ENCODE results near the gene NAV3.

Gene NAV3

DNA sequence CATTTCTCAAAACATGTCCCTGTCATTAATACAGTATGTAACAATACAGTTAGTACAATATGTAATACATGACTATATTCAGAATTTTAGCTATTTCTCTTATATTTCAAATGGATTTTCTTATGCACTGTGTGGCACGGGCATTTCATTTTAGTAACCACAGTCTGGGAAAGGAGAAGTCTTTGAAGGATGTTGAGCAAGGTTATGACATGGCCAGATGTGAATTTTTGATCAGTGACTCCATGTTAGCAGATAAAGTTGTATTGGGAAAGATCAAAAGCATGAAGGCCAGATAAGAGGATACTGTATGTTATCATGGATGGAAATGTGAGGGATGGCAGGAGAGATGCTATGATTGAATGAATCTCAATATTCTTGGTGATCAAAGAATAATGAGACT is 285.2 kb downstream of the NAV3 start:
- Mint-ChIP-seq H3K27me3 (no peaks in the 10 kb centered on the region), H3K9me3 (peaks cover 14% of the 10 kb centered on the region), H3K4me1 (ENCODE audit: low read depth) (no peaks in the 10 kb centered on the region), H3K4me3 (no peak overlapping the region), H3K27ac (no peak overlapping the region), H3K36me3 (ENCODE audit: low read depth) (no peaks in the 10 kb centered on the region)

DNA sequence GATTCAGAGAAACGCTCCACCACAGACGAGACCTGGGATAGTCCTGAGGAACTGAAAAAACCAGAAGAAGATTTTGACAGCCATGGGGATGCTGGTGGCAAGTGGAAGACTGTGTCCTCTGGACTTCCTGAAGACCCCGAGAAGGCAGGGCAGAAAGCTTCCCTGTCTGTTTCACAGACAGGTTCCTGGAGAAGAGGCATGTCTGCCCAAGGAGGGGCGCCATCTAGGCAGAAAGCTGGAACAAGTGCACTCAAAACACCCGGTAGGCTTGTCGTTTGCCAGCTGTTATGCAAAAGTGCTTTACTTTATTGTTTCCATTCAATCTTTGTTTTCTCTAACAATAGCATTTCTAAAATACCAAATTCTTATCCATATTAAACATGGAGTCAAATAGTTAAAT is 287.3 kb downstream of the NAV3 start:
- H3K4me1 Mint-ChIP-seq (ENCODE audit: low read depth), result no peaks in the 10 kb centered on the region
- no peaks in the 10 kb centered on the region for H3K36me3 Mint-ChIP-seq (ENCODE audit: low read depth)
- no peaks in the 10 kb centered on the region for H3K27me3 Mint-ChIP-seq
- peaks cover 10% of the 10 kb centered on the region for H3K9me3 Mint-ChIP-seq
- H3K4me3 Mint-ChIP-seq, result no peak overlapping the region
- H3K27ac Mint-ChIP-seq, result no peak overlapping the region

DNA sequence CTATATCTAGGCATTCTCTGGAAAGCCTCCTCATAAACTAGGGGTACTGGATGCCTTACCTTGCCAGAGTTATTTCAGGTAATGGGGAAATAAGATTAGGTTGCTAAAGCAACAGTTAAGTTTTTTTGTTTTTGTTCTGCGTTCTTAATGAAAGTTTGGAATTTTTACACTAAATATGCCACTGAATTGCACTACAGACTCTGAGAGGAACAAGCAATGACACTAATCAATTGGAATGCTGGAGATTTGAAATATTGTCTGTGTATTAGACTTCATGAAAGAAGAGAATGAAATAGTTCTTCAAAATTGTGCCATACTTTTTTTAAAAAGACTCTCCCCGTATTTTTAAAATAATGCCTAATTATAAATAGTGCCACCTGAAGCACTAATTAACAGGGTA is 287.8 kb downstream of the NAV3 start:
- Mint-ChIP-seq H3K27ac (no peak overlapping the region), H3K4me1 (ENCODE audit: low read depth) (no peaks in the 10 kb centered on the region), H3K4me3 (no peak overlapping the region), H3K36me3 (ENCODE audit: low read depth) (no peaks in the 10 kb centered on the region), H3K9me3 (peaks cover 10% of the 10 kb centered on the region), H3K27me3 (no peaks in the 10 kb centered on the region)

DNA sequence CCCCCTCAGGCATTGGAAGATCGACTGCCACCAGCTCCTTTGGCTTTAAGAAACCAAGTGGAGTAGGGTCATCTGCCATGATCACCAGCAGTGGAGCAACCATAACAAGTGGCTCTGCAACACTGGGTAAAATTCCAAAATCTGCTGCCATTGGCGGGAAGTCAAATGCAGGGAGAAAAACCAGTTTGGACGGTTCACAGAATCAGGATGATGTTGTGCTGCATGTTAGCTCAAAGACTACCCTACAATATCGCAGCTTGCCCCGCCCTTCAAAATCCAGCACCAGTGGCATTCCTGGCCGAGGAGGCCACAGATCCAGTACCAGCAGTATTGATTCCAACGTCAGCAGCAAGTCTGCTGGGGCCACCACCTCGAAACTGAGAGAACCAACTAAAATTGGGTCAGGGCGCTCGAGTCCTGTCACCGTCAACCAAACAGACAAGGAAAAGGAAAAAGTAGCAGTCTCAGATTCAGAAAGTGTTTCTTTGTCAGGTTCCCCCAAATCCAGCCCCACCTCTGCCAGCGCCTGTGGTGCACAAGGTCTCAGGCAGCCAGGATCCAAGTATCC is 288.7 kb downstream of the NAV3 start:
- H3K36me3 Mint-ChIP-seq (ENCODE audit: low read depth), result no peaks in the 10 kb centered on the region
- H3K9me3 Mint-ChIP-seq, result peaks cover 1% of the 10 kb centered on the region
- no peak overlapping the region for H3K4me3 Mint-ChIP-seq
- no peak overlapping the region for H3K27ac Mint-ChIP-seq
- no peaks in the 10 kb centered on the region for H3K4me1 Mint-ChIP-seq (ENCODE audit: low read depth)
- no peaks in the 10 kb centered on the region for H3K27me3 Mint-ChIP-seq

DNA sequence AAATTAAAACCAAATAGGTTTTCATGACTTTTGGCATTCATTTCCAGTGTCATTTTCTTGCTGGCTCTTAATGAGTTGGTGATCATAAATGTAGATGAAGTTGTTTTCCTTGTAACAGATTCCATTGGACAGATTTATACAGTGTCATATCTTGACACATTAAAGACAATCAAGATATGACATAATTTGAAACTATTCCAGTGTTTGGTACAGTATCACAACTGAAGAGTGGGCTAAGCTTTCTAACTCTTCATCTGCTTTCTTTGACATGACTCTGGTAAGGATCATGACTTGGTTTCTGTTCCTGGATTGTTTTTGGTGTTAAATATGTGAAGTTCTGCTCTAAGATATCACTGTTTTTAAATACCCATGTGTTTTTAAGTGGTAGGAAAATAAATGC is 289.6 kb downstream of the NAV3 start:
- Mint-ChIP-seq H3K4me3 (no peak overlapping the region), H3K4me1 (ENCODE audit: low read depth) (no peaks in the 10 kb centered on the region), H3K27ac (no peak overlapping the region), H3K27me3 (no peaks in the 10 kb centered on the region), H3K9me3 (no peaks in the 10 kb centered on the region), H3K36me3 (ENCODE audit: low read depth) (no peaks in the 10 kb centered on the region)

DNA sequence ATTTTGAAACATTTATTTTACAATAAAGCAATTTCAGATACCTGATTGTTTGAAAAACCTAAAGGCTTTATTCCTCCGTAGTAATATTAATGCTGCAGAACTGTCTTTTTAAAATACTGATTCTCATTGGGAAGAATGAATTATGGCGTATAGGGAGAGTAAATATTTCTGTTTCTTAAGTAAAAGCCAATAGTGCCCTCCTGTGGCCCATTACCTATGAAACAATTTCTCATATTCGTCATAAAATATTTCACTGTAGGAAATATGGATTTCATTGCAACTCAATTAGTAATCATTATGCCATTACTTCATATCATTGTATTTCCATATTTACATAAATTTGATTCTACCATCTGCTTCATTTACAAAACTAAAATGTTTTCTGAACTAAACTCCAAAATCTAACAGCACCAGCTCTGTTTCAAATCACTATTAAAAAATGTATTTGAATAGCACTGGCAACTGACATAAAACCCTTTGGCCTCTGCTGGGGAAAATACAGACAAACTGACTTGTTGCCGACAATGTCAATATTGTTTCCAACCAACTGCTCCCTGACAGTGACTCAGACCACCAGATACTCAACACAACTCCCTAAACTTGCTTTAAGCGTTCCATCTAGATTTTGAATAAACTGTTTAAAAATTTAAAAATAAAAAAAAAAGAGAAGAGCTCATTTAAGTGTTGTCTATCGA is 290.3 kb downstream of the NAV3 start:
- Mint-ChIP-seq H3K27me3 (no peaks in the 10 kb centered on the region), H3K27ac (no peak overlapping the region), H3K4me3 (no peak overlapping the region), H3K4me1 (ENCODE audit: low read depth) (no peaks in the 10 kb centered on the region), H3K36me3 (ENCODE audit: low read depth) (no peaks in the 10 kb centered on the region), H3K9me3 (no peaks in the 10 kb centered on the region)

DNA sequence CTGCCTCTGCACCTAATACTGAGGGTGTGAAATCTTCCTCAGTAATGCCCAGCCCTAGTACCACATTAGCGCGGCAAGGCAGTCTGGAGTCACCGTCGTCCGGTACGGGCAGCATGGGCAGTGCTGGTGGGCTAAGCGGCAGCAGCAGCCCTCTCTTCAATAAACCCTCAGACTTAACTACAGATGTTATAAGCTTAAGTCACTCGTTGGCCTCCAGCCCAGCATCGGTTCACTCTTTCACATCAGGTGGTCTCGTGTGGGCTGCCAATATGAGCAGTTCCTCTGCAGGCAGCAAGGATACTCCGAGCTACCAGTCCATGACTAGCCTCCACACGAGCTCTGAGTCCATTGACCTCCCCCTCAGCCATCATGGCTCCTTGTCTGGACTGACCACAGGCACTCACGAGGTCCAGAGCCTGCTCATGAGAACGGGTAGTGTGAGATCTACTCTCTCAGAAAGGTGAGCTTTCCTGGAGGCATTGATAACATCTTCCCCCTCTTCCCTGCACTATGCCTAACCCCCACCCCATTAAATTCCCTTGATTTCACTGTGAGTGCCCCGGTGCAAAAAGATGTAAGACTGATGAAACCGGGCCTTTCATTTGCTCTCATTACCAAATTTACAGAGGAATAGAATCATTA is 291.4 kb downstream of the NAV3 start:
- Mint-ChIP-seq H3K4me3 (no peak overlapping the region), H3K4me1 (ENCODE audit: low read depth) (no peaks in the 10 kb centered on the region), H3K27me3 (no peaks in the 10 kb centered on the region), H3K9me3 (no peaks in the 10 kb centered on the region), H3K36me3 (ENCODE audit: low read depth) (no peaks in the 10 kb centered on the region), H3K27ac (no peak overlapping the region)

DNA sequence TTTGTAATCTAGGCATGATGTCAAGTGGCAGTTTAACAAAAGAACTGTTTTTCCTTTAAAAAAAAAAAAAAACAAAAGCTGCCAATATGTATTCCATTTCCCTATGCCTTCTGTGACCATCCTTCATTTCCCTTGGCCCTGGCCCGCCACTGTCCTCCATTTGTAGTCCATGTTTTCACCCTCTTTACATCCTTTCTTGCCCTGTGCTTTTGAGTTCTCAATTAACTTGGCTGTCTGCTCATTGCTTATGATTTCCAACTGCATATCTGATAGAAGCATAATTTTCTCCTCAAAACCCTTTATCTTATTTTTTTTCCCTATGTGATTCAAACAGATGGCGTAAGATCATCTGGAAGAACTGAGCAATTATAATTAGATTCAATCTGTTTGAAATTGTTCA is 297.5 kb downstream of the NAV3 start:
- no peaks in the 10 kb centered on the region for H3K36me3 Mint-ChIP-seq (ENCODE audit: low read depth)
- H3K4me3 Mint-ChIP-seq, result no peak overlapping the region
- peaks cover 13% of the 10 kb centered on the region for H3K9me3 Mint-ChIP-seq
- no peaks in the 10 kb centered on the region for H3K4me1 Mint-ChIP-seq (ENCODE audit: low read depth)
- H3K27ac Mint-ChIP-seq, result no peak overlapping the region
- H3K27me3 Mint-ChIP-seq, result no peaks in the 10 kb centered on the region

DNA sequence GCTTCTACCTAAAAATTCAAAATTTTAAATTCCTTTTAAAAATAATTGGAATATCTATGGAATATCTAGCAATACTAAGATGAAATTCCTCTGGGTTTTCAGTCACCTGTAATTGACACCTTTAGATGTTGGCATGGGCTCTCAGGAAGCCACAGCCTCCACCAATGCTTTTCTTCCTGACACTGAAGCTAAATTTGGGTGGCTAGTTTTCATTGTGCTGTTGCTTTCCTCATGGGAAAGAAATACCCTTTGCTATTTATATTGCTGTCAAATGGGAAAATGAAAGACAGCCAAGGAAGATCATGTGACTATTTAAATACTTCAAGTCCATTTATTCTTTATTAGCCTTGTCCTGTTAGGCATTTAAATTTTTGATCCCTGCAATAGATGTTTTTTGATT is 313.0 kb downstream of the NAV3 start:
- Mint-ChIP-seq H3K4me3 (no peak overlapping the region), H3K36me3 (ENCODE audit: low read depth) (no peaks in the 10 kb centered on the region), H3K9me3 (no peaks in the 10 kb centered on the region), H3K27ac (no peak overlapping the region), H3K4me1 (ENCODE audit: low read depth) (no peaks in the 10 kb centered on the region), H3K27me3 (no peaks in the 10 kb centered on the region)

DNA sequence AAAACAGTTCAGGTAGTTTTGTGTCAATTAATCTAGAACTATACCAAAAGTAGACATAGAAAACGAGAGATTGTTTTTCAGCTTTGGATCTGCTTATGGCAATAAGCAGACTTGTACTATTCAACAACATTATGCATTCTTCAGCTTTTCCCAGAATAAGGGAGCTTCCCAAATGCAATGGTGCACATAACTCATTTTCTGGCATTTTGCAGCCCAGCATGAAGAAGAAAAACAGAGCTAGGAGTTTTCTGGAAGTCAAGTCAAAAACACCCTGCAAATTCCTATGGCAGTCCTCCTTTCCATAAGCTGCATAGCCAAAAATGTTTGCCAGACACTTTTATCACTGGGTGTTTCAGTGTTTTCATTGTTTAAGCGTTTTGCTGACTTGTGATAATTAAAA is 314.7 kb downstream of the NAV3 start:
- Mint-ChIP-seq H3K4me1 (ENCODE audit: low read depth) (no peaks in the 10 kb centered on the region), H3K27ac (no peak overlapping the region), H3K4me3 (no peak overlapping the region), H3K27me3 (no peaks in the 10 kb centered on the region), H3K9me3 (no peaks in the 10 kb centered on the region), H3K36me3 (ENCODE audit: low read depth) (no peaks in the 10 kb centered on the region)

DNA sequence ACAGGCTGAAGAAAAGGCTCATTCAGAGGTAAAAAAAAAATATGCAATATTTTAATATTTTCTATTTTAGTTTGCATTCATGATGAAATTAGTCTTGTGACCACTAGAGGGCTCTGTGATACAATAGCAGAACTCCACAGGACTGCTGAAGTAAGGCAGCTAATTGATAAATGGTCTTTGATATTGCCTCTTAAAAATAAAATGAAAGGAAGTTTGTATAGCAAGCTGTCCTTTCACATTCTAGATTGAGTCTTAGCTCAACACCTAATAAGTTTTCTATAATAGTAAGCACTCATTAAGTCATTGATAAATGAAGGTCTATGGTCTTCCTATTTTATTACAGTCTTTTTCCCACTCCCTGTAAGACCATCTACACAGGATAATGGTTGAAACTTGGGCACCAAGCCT is 315.7 kb downstream of the NAV3 start:
- no peaks in the 10 kb centered on the region for H3K27me3 Mint-ChIP-seq
- no peaks in the 10 kb centered on the region for H3K9me3 Mint-ChIP-seq
- no peaks in the 10 kb centered on the region for H3K36me3 Mint-ChIP-seq (ENCODE audit: low read depth)
- H3K27ac Mint-ChIP-seq, result no peak overlapping the region
- no peak overlapping the region for H3K4me3 Mint-ChIP-seq
- no peaks in the 10 kb centered on the region for H3K4me1 Mint-ChIP-seq (ENCODE audit: low read depth)

DNA sequence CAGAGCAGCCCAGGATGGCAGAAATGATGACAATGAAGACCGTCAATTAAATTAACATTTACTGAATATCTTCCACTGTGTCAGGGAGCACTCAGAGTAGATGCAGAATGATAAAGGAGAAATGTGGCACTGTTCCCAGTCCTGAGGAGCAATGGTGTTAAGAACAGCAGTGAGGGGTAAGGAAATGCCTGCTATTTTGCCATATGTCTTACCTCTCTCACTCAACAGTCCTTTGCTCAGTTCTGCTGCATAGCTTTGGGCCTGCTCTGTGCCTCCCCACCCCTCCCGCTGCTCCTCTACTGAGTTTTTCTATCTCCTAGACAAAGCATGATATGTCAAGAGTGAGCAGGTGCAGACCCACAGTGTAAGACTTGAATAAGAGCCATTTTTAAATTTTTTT is 318.8 kb downstream of the NAV3 start:
- no peaks in the 10 kb centered on the region for H3K4me1 Mint-ChIP-seq (ENCODE audit: low read depth)
- H3K27me3 Mint-ChIP-seq, result no peaks in the 10 kb centered on the region
- no peak overlapping the region for H3K4me3 Mint-ChIP-seq
- H3K27ac Mint-ChIP-seq, result no peak overlapping the region
- no peaks in the 10 kb centered on the region for H3K9me3 Mint-ChIP-seq
- H3K36me3 Mint-ChIP-seq (ENCODE audit: low read depth), result no peaks in the 10 kb centered on the region

DNA sequence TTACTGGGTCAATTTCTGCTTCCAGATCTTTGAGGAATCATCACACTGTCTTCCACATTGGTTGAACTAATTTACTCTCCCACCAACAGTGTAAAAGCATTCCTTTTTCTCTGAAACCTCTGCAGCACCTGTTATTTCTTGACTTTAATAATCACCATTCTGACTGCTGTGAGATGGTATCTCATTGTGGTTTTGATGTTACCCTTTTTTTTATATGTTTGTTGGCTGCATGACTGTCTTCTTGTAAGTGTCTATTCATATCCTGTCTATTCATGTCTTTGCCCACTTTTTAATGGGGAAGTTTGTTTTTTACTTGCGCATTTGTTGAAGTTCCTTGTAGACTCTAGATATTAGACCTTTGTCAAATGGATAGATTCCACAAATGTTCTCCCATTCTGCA is 324.9 kb downstream of the NAV3 start:
- H3K9me3 Mint-ChIP-seq, result peaks cover 6% of the 10 kb centered on the region
- H3K4me3 Mint-ChIP-seq, result no peak overlapping the region
- no peaks in the 10 kb centered on the region for H3K27me3 Mint-ChIP-seq
- H3K36me3 Mint-ChIP-seq (ENCODE audit: low read depth), result no peaks in the 10 kb centered on the region
- no peaks in the 10 kb centered on the region for H3K4me1 Mint-ChIP-seq (ENCODE audit: low read depth)
- no peak overlapping the region for H3K27ac Mint-ChIP-seq

DNA sequence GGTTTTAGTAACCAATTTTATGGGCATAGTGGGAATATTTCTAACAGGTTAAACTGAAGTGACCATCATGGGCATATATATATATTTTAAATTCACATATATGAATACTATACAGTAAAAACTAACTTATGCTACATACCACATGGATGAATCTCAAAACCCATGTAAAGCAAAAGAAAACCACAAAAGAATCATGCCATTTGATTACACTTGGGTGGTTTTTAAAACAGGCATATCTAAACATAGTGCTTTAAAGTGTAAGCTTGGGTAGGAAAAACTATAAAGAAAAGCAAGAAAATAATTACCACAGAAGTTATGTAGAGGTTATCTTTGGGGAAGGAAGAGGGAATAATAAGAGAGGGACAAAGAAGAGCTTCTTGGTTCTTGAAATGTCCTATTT is 326.1 kb downstream of the NAV3 start:
- H3K4me3 Mint-ChIP-seq, result no peak overlapping the region
- H3K9me3 Mint-ChIP-seq, result peaks cover 6% of the 10 kb centered on the region
- H3K4me1 Mint-ChIP-seq (ENCODE audit: low read depth), result no peaks in the 10 kb centered on the region
- H3K27ac Mint-ChIP-seq, result no peak overlapping the region
- no peaks in the 10 kb centered on the region for H3K27me3 Mint-ChIP-seq
- H3K36me3 Mint-ChIP-seq (ENCODE audit: low read depth), result no peaks in the 10 kb centered on the region

DNA sequence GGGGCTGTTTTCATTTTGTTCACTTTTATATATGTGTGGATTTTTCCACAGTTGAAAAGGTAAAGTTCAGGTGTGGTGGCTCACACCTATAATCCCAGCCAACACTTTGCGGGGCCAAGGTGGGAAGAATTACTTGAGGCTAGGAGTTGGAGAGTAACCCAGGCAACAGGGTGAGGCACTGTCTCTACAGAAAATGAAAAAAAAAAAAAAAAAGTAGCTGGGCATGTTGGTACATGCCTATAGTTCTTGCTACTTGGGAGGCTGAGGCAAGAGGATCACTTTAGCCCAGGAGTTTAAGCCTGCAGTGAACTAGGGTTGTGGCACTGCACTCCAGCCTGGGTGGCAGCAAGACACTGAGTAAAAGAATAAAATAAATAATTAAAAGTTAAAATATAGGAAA is 326.5 kb downstream of the NAV3 start:
- Mint-ChIP-seq H3K4me3 (no peak overlapping the region), H3K4me1 (ENCODE audit: low read depth) (no peaks in the 10 kb centered on the region), H3K27ac (no peak overlapping the region), H3K27me3 (no peaks in the 10 kb centered on the region), H3K9me3 (peaks cover 6% of the 10 kb centered on the region), H3K36me3 (ENCODE audit: low read depth) (no peaks in the 10 kb centered on the region)

DNA sequence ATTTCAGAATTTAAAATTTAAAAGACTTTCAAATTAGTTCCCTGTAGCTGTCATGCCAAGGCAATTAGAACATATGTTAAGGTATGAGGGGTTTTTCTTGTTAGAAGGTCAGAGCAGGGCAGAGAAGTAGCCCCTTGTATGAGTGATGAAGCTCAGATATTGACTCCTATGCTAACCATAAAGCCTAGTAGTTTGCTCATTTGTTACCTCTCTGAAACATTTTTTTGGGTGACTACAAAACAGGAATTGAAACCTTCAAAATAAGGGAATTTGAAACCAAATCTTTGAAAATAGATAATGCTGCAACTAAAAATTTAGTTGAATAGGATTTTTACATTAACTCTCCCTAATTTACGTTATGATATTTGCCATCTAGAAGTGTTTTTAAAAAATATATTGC is 333.5 kb downstream of the NAV3 start:
- no peak overlapping the region for H3K27ac Mint-ChIP-seq
- no peaks in the 10 kb centered on the region for H3K27me3 Mint-ChIP-seq
- no peak overlapping the region for H3K4me3 Mint-ChIP-seq
- no peaks in the 10 kb centered on the region for H3K36me3 Mint-ChIP-seq (ENCODE audit: low read depth)
- no peaks in the 10 kb centered on the region for H3K9me3 Mint-ChIP-seq
- no peaks in the 10 kb centered on the region for H3K4me1 Mint-ChIP-seq (ENCODE audit: low read depth)

All from stimulated activated naive CD8-positive, alpha-beta T cell treated with anti-CD3 and anti-CD28 coated beads, Interleukin-15, Interleukin-2, amounts not matched to agents 100 ng/mL and 50 ng/mL, for 24 hours (primary cell).